ENCODE measurements around the gene ZGPAT. TPM values are rescaled to one million over a fixed set of nuclear protein-coding genes. Genes with fewer than 3 reads are reported as not detected.

Gene ZGPAT
- total RNA-seq, 1 donor = 11.8 TPM

DNA sequence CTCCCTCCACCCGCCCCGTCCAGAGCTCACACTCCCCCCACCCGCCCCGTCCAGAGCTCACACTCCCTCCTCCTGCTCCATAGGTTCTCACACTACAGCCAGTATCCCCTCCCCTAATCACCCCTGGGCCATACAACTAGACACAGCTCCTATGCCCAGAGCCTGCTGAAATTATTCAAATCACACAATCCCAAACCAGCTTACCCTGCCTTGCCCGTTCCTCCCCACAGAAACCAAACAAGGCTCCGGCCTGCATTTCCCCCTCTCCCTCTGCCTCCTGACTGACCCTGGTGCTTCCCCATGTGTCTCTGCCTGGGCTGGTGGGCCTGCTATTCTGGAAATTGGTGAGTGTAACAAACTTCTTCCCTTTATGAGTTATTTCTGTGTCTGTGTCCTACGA lies 50.3 kb downstream of the ZGPAT start:
- DNase-seq (ENCODE audit: low read depth) = no peak
- H3K4me3 ChIP-seq (ENCODE audit: low read depth, low read length) = no peak overlapping the region
- TF ChIP-seq, protein P1, sequence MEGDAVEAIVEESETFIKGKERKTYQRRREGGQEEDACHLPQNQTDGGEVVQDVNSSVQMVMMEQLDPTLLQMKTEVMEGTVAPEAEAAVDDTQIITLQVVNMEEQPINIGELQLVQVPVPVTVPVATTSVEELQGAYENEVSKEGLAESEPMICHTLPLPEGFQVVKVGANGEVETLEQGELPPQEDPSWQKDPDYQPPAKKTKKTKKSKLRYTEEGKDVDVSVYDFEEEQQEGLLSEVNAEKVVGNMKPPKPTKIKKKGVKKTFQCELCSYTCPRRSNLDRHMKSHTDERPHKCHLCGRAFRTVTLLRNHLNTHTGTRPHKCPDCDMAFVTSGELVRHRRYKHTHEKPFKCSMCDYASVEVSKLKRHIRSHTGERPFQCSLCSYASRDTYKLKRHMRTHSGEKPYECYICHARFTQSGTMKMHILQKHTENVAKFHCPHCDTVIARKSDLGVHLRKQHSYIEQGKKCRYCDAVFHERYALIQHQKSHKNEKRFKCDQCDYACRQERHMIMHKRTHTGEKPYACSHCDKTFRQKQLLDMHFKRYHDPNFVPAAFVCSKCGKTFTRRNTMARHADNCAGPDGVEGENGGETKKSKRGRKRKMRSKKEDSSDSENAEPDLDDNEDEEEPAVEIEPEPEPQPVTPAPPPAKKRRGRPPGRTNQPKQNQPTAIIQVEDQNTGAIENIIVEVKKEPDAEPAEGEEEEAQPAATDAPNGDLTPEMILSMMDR (IDR thresholded peaks at IDR 0.05; ENCODE audit: insufficient read depth, low read length) = no peak

DNA sequence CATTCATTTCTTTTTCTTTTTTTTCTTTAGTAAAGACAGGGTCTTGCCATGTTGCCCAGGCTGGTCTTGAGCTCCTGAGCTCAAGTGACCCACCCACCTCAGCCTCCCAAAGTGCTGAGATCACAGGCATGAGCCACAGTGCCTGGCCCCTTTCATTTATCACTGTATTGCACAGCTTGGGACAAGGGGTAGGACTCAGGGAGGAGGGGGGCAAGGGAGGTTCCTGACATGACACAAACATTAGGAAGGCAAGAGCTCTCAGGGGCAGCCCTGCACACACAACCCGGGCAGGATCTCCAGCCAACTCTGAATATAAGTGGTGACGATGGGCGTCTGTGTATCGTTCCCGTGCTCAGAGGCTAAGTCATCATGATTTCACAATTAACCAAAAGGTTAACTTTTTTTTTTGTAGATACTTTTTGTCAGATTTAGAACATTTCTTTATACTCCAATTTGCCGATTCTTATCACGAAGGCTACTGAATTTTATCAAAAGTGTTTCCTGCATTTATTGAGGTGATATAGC lies 51.6 kb downstream of the ZGPAT start:
- H3K4me3 ChIP-seq (ENCODE audit: low read depth, low read length) = no peak overlapping the region
- DNase-seq (ENCODE audit: low read depth) = no peak
- TF ChIP-seq, protein P1 (IDR thresholded peaks at IDR 0.05; ENCODE audit: insufficient read depth, low read length) = no peak

DNA sequence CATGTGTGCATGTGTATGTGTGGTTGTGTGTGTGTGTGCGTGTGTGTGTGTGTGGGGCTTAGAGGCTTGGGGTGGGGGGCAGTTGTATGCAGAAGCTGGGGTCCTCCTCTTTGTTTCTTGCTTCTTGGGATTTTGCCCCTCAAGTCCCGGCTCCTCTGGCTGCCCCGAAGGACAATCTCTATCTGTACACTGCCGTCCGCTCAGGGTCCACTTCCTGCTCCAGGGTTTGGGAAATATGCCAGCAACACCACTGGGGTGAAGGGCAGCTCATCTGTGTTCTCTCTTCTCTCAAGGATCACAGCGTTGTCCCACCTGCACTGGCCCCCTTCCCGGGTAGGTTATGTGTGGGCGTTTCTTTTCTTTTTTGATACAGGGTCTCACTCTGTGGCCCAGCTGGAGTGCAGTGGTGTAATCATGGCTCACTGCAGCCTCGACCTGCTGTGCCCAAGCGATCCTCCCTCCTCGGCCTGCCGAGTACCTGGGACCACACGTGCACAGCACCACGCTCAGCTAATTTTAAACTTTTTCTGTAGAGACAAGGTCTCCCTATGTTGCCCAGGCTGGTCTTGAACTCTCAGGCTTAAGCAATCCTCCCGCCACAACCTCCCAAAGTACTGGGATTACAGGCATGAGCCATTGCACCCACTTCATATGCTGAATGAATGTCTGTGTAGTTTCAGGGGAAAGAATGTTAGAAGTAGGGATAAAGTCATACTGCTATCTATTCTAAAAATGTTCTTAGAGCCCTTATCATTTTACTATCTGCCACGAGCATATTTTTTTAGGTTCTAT lies 57.4 kb downstream of the ZGPAT start:
- TF ChIP-seq, protein P1 (IDR thresholded peaks at IDR 0.05; ENCODE audit: insufficient read depth, low read length) = no peak
- no peak overlapping the region for H3K4me3 ChIP-seq (ENCODE audit: low read depth, low read length)
- DNase-seq (ENCODE audit: low read depth) = no peak

DNA sequence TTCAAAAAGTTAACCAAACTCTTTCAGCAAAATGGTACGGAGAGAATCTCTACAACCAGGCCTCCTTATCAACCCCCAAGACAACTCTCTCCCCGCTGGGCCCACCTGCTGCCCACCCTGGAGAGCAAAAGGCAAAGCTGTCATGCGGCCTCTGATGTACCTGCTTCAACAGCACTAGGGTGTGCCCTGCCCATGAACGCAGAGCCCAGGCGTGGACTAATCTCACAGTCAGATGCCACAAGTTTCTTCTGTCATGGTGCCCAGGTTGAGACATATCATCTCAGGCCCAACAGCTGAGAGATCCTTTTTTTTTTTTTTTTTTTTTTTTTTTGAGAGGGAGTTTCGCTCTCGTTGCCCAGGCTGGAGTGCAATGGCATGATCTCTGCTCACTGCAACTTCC lies 58.1 kb downstream of the ZGPAT start:
- TF ChIP-seq, protein P1 (IDR thresholded peaks at IDR 0.05; ENCODE audit: insufficient read depth, low read length) = no peak
- no peak for DNase-seq (ENCODE audit: low read depth)
- no peak overlapping the region for H3K4me3 ChIP-seq (ENCODE audit: low read depth, low read length)

DNA sequence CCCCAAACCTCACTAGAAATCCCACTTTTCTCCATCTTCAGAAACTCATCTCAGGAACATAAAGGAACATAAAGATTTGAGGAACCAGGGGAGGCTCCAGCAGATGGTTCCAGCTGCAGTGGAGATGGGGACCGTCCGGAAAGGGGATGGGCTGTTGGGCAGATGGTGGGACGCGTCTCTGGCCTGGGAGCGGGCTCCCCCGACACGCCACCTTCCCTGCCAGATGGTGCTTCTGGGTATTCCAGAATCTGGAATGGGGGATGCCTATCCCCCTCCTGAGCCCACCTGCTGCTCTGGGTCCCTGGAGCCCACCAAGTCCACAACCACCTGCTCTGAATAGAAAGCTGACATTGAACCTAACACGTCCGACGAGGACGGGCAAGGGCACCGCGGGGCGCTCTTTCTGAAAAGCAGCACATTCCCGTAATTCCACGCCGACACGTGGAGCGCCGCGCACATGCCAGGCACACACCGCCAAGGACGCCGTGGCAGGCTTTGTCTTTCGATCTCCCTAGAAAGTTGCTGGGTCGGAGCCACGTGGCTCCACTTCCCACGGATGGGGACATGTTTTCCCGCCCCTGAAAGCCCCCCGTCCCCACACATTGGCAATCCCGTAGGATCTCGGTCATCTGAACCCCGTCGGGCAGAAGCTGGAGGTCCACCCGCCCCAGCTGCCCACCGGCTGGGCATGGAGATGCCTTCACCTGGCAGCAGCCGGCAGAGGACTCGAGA lies 59.0 kb downstream of the ZGPAT start:
- no peak for DNase-seq (ENCODE audit: low read depth)
- TF ChIP-seq, protein P1 (IDR thresholded peaks at IDR 0.05; ENCODE audit: insufficient read depth, low read length) = no peak

DNA sequence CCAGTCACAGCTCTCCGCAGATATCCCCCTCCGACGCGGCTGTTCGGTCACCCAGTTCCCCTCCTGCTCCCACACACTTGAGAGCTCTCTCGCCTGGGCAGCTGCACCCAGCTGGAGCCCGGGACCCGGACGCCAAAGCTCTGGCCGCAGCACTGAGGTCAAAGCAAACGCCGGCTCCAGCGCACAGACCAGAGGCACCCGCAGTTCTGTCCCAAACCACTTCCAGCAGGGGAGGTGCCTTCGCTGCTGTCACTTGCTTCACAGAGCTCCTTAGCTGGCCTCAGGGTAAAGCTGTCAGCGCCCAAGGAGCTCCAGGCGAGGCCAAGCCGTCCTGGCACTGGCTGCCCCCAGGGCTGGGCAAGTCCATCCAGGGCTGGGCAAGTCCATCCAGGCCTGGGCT lies 59.6 kb downstream of the ZGPAT start:
- DNase-seq (ENCODE audit: low read depth) = no peak
- no peak overlapping the region for H3K4me3 ChIP-seq (ENCODE audit: low read depth, low read length)
- TF ChIP-seq, protein P1 (IDR thresholded peaks at IDR 0.05; ENCODE audit: insufficient read depth, low read length) = no peak

More for the DNA sequence above, 59.0 kb downstream of the ZGPAT start:
- H3K4me3 ChIP-seq (ENCODE audit: low read depth, low read length) = no peak overlapping the region
